Kidney epithelial cell (primary cell): ENCODE data around the gene NDNF. TPM values are rescaled to one million over a fixed set of nuclear protein-coding genes. Genes with fewer than 3 reads are reported as not detected.

Experiments
- DNase-seq: peaks from one replicate; pipeline ENCODE4 v3.0.0-alpha.2; 2010; ENCODE audit warnings: low read depth
- H3K27me3 ChIP-seq: 2 replicates; pipeline ENCODE4 v1.6.0; 2011; ENCODE audit warnings: low read length; ENCODE audit not compliant: control insufficient read depth, insufficient read depth
- H3K36me3 ChIP-seq: 2 replicates; pipeline ENCODE4 v1.5.1; 2011; ENCODE audit warnings: low read length; ENCODE audit not compliant: control insufficient read depth, insufficient read depth
- H3K4me3 ChIP-seq: 2 replicates; pipeline ENCODE4 v1.5.1; 2011; ENCODE audit warnings: low read depth, mild to moderate bottlenecking, control low read depth, low read length
- total RNA-seq: library from RNA; depleted of rRNA; stranded (reverse); fragments of >200 nt; gene quantifications from 2 replicates; pipeline ENCODE4 v1.2.3, GENCODE V29; 2015
- TF ChIP-seq, protein P1 (sequence below): IDR thresholded peaks from 2 replicates; pipeline ENCODE4 v1.5.1; 2011; ENCODE audit warnings: mild to moderate bottlenecking, moderate library complexity, low read length, control low read depth, inconsistent platforms; ENCODE audit not compliant: insufficient read depth, poor library complexity, severe bottlenecking

Gene NDNF
- total RNA-seq, 1 donor from 2014 or later, result 0.08 TPM

DNA sequence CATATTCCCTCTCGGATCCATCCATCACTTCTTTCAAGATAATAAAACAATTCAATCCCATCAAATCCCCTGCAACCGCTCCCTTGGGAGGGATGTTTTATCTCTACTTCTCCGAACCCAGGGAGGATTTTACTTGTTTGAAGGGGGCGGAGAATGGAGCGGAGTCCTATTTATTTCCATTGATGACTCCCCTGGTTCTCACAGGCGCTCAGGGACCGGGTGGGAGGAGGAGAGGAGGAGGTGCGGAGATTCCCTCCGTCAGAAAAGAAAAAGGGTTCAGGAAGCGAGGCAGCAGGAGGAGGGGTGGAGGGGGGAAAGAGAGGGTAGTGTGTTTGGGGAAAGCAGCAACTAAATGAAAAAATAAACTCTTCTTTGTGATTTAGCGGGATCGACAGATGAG lies 2.1 kb downstream of the NDNF start:
- H3K36me3 ChIP-seq, result no peaks in the 10 kb centered on the region
- no peak overlapping the region for H3K4me3 ChIP-seq
- peaks cover 24% of the 10 kb centered on the region for H3K27me3 ChIP-seq
- TF ChIP-seq, protein P1, sequence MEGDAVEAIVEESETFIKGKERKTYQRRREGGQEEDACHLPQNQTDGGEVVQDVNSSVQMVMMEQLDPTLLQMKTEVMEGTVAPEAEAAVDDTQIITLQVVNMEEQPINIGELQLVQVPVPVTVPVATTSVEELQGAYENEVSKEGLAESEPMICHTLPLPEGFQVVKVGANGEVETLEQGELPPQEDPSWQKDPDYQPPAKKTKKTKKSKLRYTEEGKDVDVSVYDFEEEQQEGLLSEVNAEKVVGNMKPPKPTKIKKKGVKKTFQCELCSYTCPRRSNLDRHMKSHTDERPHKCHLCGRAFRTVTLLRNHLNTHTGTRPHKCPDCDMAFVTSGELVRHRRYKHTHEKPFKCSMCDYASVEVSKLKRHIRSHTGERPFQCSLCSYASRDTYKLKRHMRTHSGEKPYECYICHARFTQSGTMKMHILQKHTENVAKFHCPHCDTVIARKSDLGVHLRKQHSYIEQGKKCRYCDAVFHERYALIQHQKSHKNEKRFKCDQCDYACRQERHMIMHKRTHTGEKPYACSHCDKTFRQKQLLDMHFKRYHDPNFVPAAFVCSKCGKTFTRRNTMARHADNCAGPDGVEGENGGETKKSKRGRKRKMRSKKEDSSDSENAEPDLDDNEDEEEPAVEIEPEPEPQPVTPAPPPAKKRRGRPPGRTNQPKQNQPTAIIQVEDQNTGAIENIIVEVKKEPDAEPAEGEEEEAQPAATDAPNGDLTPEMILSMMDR, result no peak
- no peak for DNase-seq

DNA sequence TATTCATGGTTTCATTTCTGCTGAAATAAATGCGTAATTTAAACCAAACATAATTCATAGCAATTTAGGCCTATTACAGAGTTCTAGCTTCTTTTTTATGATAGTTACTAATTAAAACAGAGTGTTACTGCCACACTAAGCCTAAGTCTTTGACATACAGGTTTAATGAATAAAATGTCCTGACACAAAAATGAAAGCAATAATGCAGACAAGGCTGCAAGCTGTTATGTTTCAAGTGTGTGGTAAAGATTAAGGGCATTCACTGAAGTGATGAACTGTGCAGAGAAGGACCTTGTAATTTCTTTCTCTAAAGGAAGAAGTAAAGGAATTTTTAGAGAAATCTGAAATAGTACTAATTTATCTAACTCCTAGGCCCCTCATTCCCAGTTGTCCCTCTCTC lies 2.9 kb downstream of the NDNF start:
- no peak for DNase-seq
- Histone ChIP-seq H3K36me3 (no peaks in the 10 kb centered on the region), H3K27me3 (peaks cover 24% of the 10 kb centered on the region), H3K4me3 (no peak overlapping the region)
- TF ChIP-seq, protein P1, result no peak

DNA sequence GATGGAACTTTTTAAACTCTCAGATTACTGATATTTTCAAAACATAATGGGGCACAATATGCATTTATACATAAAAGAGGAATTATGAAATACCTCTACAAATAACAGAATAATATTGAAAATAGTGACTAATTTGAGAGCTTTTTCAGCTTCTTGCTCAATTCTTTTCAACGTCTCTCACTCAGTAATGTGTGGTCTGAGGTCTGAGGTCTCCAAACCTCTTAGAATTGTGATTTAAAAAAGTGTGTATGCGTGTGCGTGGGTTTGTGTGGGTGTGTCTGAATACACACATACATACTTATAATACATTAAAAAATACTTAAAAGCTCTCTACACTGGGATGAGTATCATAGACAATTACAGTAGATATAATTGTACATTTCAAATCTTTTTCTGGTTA lies 7.9 kb downstream of the NDNF start:
- TF ChIP-seq, protein P1, result no peak
- Histone ChIP-seq H3K27me3 (no peaks in the 10 kb centered on the region), H3K4me3 (no peak overlapping the region), H3K36me3 (no peaks in the 10 kb centered on the region)
- no peak for DNase-seq

DNA sequence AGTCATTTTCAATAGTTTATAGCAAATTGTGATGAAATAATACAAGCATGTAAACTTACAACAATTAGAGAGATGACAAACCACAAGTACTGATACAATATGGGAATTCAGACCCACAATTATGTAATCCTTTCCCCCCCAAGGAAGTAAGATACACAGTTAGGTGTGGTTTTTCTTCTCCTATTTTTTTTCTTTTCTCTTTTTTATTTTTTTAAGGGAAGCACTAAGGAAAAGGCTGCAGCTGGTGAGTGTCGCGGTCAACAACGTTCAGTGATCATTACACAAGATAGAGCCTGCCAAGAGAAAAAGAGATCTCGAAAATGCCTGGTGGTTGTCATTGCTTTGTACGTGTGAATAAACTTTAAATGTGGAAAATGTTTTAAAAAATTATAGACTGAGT lies 9.8 kb downstream of the NDNF start:
- Histone ChIP-seq H3K4me3 (no peak overlapping the region), H3K36me3 (no peaks in the 10 kb centered on the region), H3K27me3 (no peaks in the 10 kb centered on the region)
- DNase-seq, result no peak
- TF ChIP-seq, protein P1, result no peak

DNA sequence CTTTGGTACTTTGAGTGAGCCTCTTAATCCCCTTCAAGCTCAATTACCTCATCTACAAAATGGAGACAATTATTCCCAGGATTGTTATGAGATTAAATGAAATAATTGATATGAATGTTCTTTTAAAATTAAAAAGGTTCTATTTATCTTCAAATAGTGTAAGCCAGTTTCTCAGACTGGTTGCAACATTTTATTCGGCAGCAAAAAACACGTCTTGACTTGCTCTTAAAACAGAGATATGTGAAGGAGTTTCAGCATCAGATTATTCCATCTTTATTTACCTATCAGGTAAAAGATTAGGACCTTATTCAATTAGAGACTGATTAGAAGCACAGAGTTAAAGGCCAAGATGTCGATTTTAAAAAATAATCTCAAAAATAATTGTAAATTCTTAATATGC lies 10.5 kb downstream of the NDNF start:
- Histone ChIP-seq H3K36me3 (no peaks in the 10 kb centered on the region), H3K4me3 (no peak overlapping the region), H3K27me3 (no peaks in the 10 kb centered on the region)
- TF ChIP-seq, protein P1, result no peak
- no peak for DNase-seq

DNA sequence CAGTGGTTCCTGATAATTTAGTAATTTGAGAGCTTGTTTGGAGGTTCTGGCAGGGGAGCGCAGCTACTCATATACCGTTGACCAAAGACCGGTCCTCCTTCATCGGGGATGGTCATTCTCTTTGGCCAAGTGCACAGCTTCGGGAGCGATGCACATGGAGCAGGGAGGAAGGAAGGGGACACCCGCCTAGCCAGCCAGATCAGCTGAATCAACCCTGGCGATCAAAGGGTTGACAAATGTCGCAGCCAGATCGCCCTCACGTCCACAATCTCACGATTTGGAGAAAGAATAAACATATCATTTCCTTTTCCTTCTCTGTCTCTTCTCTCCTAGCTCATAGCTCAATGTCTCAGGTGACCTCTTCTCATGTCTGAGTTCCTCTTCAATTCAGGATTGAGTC lies 11.1 kb downstream of the NDNF start:
- Histone ChIP-seq H3K4me3 (no peak overlapping the region), H3K27me3 (no peaks in the 10 kb centered on the region), H3K36me3 (no peaks in the 10 kb centered on the region)
- no peak for DNase-seq
- TF ChIP-seq, protein P1, result no peak
